Measurements from ENCODE around the gene IDUA.

- TF ChIP-seq, protein P1, sequence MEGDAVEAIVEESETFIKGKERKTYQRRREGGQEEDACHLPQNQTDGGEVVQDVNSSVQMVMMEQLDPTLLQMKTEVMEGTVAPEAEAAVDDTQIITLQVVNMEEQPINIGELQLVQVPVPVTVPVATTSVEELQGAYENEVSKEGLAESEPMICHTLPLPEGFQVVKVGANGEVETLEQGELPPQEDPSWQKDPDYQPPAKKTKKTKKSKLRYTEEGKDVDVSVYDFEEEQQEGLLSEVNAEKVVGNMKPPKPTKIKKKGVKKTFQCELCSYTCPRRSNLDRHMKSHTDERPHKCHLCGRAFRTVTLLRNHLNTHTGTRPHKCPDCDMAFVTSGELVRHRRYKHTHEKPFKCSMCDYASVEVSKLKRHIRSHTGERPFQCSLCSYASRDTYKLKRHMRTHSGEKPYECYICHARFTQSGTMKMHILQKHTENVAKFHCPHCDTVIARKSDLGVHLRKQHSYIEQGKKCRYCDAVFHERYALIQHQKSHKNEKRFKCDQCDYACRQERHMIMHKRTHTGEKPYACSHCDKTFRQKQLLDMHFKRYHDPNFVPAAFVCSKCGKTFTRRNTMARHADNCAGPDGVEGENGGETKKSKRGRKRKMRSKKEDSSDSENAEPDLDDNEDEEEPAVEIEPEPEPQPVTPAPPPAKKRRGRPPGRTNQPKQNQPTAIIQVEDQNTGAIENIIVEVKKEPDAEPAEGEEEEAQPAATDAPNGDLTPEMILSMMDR (IDR thresholded peaks at IDR 0.05) = no peak
- no peak for TF ChIP-seq POLR2AphosphoS5 (IDR thresholded peaks at IDR 0.05)
Measured at GRCh38 chr4:957581-958313, 29.1 kb upstream of the IDUA start.
